Umbilical cord (tissue), 2 donors: ENCODE measurements around the gene DPM3. TPM values are rescaled to one million over a fixed set of nuclear protein-coding genes. Genes with fewer than 3 reads are reported as not detected.
"Not testable (repeated sequence)": the region's sequence is repeated elsewhere in the genome, so short reads cannot be mapped to it uniquely, and the experiment has no call there.

Source experiments
- DNase-seq: peaks from one replicate; pipeline ENCODE4 v3.0.0-alpha.2; 2015; ENCODE audit warnings: low spot score
- total RNA-seq: library from RNA; depleted of rRNA; stranded (reverse); fragments of >200 nt; gene quantifications from one replicate; pipeline ENCODE4 v1.2.3, GENCODE V29; 2014; ENCODE audit warnings: low replicate concordance; ENCODE audit not compliant: insufficient read depth

Gene DPM3
- total RNA-seq, 1 donor from 2014 or later, result not detected

DNA sequence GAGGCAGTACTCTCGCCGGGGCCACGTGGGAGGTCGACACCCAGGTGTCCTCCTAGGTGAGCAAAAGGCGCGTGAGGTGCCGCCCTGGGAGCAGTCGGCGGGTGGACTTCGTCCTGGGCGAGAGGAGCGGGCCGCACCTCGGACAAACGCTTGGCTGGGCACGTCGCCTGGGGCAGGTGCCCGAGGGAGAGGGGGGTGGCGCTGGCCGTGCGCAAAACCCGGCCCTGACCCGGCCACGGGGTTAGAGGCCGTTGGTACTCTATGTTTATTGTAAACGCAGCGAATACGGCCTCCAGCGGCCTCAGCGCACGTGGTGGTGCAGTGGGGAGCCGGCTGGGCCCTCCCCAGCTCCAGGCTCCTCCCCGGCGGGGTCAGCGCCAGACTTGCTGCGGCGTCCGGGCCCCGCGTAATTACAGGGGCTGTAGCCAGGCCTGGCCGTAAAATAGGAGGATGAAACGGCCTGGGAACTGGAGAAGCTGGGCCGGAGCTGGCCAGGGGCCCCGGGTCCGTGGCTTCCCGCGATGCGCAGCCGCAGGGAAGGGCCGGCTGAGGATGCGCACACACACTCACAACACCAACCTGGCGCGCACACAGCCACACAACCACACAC is 14.3 kb downstream of the DPM3 start:
- peak; percentile 29 for DNase-seq

DNA sequence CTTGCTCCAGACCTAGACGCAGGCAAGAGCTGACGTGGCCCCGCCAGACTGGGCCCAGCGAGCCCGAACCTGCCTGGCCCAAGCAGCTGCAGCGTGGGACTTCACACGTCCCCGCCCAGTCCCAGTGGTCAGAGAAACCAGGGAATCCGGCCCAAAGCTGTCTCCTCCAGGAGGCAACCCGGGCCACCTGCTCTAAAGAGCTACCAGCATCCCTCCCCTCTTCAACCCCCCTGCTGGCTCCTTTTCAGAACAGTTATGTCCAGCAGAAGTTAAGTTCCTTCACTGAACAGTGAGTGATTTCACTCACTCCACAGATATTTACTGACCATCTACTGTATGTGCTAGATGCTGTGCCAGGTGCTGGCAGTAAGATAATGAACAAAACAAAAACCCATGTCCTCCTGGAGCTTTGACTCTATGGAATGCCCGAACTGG is 14.8 kb downstream of the DPM3 start:
- no peak for DNase-seq

DNA sequence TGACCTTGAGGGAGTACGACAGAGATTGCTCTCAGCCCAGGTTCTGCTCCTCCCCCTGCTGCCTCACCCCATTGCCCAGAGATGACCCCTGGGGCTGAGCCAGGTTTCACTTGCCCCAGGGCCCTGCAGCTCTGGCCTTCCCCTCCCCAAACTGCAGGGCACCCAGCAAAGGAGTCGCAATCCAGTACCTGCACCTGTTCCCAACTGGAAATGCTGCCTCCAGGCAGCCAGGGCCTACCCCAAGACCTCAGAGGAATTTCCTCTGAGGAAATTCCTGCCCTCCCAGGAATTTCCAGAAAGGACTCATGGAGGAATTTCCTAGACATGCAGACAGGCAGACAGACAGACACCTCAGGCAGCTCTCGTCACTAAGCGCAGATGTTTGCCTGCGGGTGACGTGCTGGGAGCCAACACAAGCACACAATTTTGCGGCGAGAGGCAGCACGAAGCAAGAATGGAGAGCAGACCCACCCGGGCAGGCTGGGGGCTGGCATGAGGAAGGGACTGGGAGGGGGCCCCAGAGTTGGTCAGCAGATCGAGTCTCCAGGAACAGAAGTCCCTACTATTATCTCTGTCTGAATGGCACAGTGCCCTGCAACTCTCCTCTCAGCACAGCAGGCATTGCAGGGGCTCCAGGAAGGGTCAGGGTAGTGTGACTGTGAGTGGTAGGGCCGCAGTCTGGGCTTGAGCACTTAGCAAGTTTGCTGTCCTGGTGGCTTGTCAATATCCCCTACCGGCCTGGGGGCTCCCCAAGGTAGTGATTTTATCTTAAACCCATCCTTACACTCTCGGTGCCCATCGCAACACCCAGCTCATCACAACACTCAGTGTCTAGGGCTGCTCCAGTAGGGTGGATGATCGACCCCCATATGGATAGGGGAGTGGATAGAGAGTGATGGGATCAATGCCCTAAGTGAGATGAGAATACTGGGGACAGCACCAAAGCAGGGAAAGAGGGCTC is 15.5 kb downstream of the DPM3 start:
- no peak for DNase-seq

DNA sequence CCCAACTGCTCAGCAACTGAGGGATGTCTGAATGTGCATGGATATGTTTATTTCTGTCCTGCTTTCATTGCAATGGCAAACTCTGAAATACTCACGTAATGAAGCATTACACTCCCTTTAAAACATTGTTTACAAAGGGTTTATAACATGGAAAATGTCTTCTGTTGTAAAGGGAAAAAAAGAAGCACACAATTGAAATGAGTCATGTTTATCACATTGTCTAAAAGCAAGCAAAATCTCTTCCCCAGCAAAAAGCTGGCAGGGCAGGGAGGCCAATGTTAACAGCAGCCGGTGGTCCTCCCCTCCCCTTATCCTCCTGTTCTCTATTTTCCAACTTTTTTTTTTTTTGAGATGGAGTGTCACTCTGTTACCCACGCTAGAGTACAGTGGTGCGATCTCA is 16.5 kb downstream of the DPM3 start:
- no peak for DNase-seq

DNA sequence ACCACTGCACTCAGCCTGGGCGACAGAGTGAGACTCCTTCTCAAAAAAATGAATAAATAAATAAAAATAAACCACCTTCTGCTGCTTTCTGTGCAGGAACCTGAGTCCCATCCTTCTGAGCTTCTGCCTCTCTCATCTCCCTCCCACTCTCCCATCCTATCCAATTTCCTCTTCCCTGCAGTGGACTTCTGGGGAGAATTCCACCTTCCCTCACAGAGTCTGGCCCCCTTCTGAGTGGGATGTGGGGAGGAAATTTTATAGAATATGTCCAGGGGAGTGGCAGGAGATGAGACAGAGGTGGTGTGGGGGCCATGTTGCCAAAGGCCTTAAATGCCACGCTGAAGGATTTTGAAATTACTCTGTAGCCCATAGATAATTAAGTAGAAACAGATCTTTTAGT is 18.0 kb downstream of the DPM3 start:
- no peak for DNase-seq

DNA sequence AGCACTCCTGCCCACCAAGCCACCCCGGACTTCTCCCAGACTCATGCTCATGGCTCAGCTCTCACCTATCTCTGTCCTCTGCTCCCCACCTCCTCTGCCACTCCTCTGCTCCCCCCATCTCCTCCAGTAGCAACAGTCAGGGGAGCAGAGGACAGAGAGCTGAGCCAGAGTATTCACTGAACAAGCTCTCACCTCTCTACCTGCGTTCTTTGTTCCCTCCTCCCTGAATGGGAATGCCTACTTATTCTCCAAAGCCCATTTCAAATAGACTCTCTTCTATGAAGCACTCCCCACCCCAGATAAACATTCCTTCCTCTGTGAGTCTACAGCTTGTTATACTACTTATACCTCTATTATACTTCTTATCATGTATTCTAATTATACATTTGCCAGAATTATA is 19.1 kb downstream of the DPM3 start:
- DNase-seq, result no peak

DNA sequence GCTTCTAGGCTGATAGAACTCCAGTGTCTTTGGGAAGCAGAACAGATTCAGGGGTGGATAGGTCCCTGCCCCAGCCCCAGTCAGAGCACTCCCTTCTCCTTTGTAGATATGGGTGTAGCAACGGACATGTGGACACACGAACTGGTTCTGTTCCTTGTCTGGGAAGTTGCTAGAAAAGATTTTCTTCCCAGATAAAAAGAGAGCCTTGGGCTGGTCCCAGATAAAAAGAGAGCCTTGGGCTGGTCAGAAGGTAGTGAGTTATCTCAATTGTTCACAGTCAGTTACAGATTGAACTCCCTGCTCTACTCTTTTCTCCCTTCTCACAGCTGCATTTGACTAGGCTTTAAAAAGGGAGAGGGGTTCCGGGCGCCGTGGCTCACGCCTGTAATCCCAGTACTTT is 20.1 kb downstream of the DPM3 start:
- DNase-seq, result peak; percentile 49

DNA sequence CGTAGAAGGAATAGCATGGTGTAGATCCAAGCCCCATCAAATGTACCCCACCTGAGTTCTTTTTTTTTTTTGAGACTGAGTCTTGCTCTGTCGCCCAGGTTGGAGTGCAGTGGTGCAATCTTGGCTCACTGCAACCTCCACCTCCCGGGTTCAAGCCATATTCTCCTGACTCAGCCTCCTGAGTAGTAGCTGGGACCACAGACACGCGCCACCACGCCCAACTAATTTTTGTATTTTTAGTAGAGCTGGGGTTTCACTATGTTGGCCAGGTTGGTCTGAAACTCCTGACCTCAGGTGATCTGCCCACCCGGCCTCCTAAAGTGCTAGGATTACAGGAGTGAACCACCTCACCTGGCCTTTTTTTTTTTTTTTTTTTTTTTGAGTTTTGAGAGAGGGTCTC is 22.2 kb downstream of the DPM3 start:
- not testable (repeated sequence) for DNase-seq

DNA sequence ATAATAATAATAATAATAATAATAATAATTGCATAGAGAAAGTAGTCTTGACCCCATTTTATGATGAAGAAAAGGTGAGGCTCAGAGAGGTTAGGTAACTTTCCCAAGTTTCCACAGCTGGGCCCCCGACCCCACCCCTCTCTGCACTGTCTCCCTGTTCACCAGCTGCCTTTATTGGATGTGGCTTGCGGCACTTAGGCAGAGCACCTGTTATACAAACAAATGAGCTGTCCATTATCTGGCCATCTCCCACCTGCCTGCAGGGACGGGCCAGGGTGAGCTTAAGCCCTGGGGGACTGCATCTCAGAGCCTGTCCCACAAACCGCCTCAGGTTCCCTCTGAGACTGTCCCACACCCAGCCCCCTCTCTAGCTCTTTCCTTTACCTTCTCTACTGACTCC is 22.7 kb downstream of the DPM3 start:
- no peak for DNase-seq

DNA sequence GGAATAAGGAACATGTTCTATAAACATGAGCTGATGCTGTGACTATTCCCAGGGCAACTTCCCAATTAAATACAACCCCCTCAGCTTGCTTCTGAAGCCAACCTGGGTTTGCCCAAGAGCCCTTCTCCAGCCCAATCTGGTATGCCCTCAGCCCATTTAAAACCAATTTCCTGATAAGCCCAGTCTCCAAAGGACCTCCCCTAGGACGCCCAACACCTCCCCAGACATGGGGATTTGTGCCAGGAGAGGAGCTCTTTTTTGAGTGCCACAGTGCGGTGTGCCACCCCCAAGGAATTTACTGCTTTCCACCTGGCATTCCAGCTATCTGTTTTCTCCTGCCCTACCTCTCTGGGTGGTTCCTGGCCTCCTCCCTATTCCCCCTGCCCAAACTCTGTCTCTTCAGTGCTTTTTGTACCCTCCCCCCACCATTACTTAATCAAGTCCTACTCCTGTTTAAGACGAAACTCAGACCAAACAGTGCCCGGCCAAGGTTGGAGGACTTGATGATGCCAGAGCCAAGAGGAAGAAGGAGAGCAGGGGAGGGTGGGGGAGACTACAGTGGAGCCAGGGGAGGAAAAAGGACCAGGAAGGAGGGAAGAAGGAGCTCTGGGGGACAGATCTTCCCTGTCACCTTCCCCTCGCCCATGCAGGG is 24.1 kb downstream of the DPM3 start:
- DNase-seq, result no peak

DNA sequence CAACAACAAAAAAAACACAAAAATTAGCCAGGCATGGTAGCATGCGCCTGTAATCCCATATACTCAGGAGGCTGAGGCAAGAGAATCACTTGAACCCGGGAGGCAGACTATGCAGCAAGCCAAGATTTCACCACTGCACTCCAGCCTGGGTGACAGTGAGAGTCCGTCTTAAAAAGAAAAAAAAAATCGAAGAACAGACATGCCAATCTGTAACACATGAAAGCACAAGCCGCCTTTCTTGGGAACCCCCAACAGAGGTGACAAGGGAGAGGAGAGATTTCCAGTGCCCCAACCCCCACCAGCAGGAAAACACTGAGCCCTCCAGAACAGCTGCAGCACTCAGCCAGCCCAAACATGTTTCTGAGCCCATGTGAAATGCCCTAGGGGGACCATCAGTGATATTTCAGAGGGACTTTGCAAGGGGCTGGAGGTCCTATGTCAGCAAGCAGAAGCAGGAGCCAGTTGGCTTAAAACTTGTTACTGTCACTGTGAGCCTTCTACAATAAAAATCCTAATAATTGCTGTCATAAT is 26.8 kb downstream of the DPM3 start:
- peak; percentile 22 for DNase-seq

DNA sequence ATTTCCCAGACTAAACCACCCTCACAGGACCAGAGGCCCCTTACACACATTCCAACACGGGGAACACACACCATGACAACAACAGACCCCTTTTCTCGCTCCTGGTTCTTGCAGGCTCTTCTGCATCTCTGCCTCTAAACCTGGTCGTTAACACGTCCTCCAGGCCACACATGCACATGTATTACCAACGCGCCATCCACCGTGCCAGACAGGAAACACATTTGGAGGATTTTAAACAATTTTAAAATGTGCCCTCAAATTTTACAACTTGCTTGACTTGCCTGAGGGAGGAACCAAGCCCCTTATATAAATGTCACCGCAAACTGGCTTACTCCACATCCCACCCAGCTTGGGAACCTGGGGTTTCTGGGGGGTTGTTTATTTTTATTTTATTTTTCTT is 29.5 kb downstream of the DPM3 start:
- no peak for DNase-seq

DNA sequence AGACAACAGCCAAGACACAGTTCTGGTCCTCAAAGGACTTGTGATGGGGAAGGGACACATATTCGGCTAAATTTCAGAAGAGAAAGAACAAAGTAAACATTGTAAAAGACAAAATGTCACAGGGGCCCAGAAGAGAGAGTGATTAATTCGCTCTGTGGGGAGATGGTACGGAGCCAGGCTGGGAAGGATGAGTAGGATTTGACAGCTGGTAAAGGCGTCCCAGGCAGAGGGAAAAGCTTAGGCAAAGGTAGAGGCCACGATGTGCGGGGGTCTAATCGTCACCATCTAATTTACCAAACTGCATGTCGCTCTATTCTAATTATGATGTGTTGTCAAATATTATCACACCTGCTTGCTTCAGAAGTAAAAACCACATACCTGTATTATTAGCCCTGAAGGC is 29.9 kb downstream of the DPM3 start:
- DNase-seq, result no peak

DNA sequence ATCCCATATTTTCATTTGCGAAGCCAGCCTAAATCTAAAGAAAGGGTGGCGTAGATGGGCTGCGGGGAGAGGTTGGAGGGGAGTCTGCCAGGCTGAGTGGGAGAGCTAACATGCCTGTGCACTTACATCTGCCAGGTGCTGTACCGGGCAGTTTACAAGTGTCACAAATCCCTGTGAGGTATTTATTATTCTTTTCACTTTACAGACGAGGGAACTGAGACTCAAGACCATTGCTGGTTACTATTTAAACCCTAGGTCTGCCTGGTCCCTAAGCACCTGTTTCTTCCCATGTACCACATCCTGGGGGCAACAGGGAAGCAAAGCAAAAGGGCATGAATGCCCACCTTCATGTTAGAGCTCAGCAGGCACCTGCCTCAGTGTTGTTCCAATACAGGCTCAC is 32.0 kb downstream of the DPM3 start:
- DNase-seq, result no peak

DNA sequence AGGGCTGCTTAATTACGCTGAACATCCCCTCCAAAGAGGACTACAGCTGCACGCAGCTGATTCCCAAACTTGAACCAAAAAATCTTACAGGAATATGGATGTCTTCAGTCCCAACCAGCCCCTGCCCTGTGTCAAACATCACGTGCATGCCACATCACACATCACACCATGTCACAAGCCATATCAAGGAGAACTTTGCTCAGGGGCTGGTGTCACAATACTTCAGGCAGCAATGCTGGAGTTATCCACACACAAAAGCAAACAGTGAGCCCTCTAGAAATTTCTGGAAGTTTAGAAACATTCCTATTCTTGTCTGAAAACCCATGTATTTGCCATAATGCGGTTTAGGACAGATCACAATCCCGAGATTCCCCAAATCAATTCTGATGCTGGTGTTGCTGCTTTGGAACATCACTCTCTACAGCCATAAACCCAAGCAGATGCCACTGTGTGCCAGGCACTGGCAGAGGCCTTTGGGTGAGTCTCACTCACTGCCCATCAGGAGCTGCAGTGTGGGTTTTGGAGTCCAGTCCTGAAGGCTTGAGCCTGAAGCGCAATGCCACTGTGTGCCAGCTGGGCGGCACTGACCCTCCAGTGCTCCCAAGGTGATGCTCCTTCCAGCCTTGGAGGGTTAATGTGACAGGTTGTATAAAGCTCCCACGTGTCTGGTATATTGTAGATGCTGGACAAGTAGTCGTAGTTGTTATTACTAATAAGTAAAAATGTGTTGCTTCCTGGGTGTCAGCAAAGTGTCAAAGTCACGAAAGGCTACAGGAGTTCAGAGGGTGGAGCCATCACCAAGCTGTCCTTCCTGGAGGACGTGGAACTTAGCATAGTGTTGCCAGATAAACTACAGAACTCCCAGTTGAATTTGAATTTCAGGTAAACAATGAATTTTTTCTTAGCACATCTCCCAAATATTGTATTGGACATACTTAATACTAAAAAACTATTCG is 32.7 kb downstream of the DPM3 start:
- no peak for DNase-seq

DNA sequence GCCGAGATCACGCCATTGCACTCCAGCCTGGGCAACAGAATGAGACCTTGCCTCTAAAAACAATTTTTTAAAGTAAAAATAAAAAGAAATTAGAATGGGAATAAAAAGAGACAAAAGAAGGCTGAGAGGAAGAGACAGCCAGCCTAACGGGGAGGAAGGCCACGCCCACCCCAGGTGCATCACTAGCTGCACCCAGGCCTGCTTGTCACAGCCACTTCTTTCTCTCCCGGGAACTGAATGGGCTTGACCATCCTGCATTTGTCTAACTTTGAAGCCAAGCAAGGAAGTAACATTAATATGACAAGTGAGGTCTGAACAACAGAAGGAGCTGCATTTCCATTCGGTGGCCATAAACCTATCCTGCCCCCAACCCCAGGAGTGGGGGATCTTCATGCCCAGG is 33.5 kb downstream of the DPM3 start:
- DNase-seq, result no peak

DNA sequence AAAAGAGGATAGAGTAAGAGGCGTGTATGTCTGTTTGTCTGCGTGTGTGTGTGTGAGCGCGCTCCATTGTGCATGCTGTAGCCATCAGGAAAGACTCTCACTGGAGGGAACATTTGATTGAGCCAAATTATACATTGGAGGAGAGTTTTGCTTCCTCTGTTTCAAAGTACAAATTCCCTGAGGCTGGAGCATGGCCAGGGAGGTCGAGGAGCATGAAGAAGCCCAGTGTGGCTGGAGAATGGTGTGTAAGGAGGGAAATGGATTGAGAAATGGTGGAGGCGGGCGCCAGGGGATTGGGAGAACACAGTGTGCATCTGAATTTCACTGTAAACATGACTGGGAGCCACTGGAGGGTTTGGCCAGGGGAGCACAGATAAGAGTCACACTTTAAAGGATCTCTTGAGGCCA is 34.7 kb downstream of the DPM3 start:
- no peak for DNase-seq

DNA sequence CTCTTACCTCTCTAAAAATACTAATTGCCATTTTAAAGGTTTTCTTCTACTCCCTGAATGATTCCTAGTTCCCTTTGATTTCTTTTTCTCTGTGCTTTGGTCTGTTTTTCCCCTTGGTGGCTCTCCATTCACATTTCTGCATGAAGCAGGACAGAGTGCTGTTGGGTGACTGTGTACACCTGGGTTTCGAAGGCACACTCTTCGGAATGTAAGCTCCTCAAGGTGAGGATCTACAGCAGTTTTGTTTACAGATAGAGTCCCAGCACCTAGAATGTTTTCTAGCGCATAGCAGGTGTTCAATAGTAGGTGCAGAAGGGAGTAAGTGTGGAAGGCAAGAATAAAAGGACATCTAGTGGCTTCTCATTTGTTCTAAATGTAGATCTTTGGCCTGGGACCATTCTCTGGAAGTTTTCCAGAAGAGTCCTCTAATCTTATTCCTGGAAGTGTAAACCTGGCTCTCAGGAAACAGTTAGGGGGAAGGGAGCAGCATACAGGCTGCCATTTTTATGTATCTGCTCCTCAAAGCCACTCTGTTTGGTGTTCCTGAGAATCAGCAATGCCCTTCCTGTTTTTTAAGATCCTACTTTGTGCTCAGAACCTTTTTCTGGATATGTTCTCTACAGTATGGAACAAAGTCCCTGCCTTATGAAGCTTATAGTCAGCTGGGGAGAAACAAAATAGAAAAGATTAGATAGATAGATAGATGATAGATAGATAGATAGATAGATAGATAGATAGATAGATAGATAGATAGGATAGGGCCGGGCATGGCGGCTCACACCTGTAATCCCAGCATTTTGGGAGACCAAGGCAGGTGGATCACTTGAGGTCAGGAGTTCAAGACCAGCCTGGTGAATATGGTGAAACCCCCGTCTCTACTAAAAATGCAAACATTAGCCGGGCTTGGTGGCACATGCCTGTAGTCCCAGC is 35.5 kb downstream of the DPM3 start:
- DNase-seq, result no peak

DNA sequence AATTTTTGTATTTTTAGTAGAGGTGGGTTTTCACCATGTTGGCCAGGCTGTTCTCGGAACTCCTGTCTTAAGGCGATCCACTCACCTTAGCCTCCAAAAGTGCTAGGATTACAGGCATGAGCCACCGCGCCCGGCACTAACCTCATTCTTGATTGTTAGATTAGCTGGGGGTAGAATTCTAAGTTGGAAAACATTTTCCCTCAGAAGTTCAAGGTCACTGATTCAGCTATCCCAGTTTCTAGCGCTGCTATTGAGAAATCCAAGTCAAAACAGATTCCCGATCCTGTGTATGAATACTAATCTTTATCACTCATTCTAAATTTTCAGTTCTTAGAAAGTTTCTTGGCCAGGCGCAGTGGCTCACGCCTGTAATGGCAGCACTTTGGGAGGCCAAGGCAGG is 37.0 kb downstream of the DPM3 start:
- DNase-seq, result no peak

DNA sequence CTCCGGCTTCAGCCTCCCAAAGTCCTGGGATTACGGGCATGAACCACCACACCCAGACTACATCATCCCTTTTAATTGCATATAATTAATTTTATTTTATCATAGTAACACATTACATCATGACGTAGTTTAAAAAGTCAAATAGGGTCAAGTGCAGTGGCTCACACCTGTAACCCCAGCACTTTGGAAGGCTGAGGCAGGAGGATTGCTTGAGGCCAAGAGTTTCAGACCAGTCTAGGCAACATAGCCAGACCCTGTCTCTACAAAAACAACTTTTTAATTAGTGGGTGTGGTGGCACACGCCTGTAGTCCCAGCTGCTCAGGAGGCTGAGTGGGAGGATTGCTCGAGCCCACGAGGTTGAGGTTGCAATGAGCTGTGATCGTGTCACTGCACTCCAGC is 41.0 kb downstream of the DPM3 start:
- DNase-seq, result no peak
